ENCODE measurements around the gene AFF1.

- TF ChIP-seq, protein P1, sequence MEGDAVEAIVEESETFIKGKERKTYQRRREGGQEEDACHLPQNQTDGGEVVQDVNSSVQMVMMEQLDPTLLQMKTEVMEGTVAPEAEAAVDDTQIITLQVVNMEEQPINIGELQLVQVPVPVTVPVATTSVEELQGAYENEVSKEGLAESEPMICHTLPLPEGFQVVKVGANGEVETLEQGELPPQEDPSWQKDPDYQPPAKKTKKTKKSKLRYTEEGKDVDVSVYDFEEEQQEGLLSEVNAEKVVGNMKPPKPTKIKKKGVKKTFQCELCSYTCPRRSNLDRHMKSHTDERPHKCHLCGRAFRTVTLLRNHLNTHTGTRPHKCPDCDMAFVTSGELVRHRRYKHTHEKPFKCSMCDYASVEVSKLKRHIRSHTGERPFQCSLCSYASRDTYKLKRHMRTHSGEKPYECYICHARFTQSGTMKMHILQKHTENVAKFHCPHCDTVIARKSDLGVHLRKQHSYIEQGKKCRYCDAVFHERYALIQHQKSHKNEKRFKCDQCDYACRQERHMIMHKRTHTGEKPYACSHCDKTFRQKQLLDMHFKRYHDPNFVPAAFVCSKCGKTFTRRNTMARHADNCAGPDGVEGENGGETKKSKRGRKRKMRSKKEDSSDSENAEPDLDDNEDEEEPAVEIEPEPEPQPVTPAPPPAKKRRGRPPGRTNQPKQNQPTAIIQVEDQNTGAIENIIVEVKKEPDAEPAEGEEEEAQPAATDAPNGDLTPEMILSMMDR (IDR thresholded peaks at IDR 0.05; ENCODE audit: poor library complexity) = no peak
- TF ChIP-seq EZH2 (IDR thresholded peaks at IDR 0.05; ENCODE audit: borderline replicate concordance) (no peak), EZH2phosphoT487 (IDR thresholded peaks at IDR 0.05; ENCODE audit: low read depth, severe bottlenecking, unreplicated experiment) (no peak)
Observed at GRCh38 chr4:87019246-87019791, 84.5 kb downstream of the AFF1 start.
